Parietal lobe (tissue), 1 donor: ENCODE data around the gene ACTL10. TPM values are rescaled to one million over a fixed set of nuclear protein-coding genes. Genes with fewer than 3 reads are reported as not detected.

Source experiments
- total RNA-seq: library from RNA; depleted of rRNA; stranded (reverse); fragments of >200 nt; gene quantifications from one replicate; pipeline ENCODE4 v1.2.3, GENCODE V29; 2014

The ACTL10 gene
- 1.6 TPM for total RNA-seq

GRCh38 chr20:33666293-33667244 is at the start of gene ACTL10:
TSS of gene ACTL10 (plus strand) at chr20:33666943. CDS start at chr20:33667498, 555 bp downstream.

GRCh38 chr20:33662172-33662571 is 4.6 kb upstream of the ACTL10 start, which contains the start of gene C20orf144:
TSS of gene C20orf144 (plus strand) at chr20:33662327. CDS start at chr20:33662346, 19 bp downstream.

GRCh38 chr20:33674294-33675135 is 7.8 kb downstream of the ACTL10 start, which contains the start of gene NECAB3:
TSS of gene NECAB3 (minus strand) at chr20:33674428. CDS start at chr20:33674352, 76 bp downstream.

GRCh38 chr20:33686100-33686983 is 19.6 kb downstream of the ACTL10 start, which contains the start of gene E2F1:
TSS of gene E2F1 (minus strand) at chr20:33686385. CDS start at chr20:33686264, 121 bp downstream.

Other genes starting within 250 kb of the ACTL10 start
- gene SNTA1, start 223.2 kb upstream of the ACTL10 start, total RNA-seq = 14.4 TPM
- gene CBFA2T2, start 176.8 kb upstream of the ACTL10 start, total RNA-seq = 34.4 TPM
- 0.31 TPM for gene C20orf144, start 4.6 kb upstream of the ACTL10 start, total RNA-seq
- gene NECAB3, start 7.5 kb downstream of the ACTL10 start, total RNA-seq = 32.2 TPM
- 3.4 TPM for gene E2F1, start 19.4 kb downstream of the ACTL10 start, total RNA-seq
- 16.3 TPM for gene PXMP4, start 53.4 kb downstream of the ACTL10 start, total RNA-seq
- gene ZNF341, start 65.1 kb downstream of the ACTL10 start, total RNA-seq = 4.1 TPM
- 23.5 TPM for gene CHMP4B, start 144.4 kb downstream of the ACTL10 start, total RNA-seq